ENCODE results near the gene AQP2.
A peak's percentile ranks its signal among the peaks of the same experiment; 100 is the strongest.

AQP2 gene

GRCh38 chr12:49966511-49967041 is 16.0 kb downstream of the AQP2 start:
- no peak overlapping the region for H3K27ac ChIP-seq (ENCODE audit: extremely low read depth, low read depth, low read length)
- POLR2A ChIA-PET: interaction anchor here (1.0 to 1.6 kb wide), 7 partner anchors 13 to 145 kb away, joined by 3 to 6 read pairs (median 4); partner anchors contain the start of genes BCDIN3D and COX14

DNA sequence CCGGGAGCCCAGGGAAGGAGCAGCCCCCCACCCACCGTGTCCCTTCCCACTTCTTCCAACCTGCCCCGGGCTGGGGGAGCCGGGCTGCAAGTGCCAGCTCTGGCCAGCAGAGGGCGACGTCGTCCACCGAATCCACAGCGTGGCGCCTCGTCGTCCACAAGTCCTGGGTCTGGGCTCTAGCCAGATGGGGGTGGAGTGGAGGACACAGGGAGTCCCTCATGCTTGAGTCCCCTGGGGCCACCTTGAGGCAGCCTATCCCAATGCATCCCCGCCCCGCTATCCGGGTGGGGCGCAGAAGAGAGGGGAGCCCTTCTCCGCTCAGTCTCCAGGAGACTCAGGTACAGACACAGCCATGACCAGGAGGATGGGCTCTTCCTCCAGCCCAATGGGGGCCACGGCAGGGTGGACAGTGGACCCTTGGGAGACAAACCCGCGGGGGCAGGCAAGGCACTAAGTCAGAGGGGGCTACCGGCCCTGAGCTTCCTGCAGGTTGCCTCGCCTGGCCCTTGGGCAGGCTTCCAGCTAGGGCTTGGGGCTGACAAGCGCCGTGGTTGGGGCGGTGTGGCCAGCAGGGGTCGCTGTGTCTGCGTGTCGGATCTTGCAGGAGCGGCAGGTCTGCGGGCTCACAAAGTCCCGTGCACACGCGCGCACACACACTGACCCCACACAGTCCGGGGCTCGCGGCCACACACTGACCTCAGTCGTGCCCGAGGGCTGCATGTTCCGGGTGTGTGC is 16.7 kb downstream of the AQP2 start:
- POLR2A ChIA-PET: interaction anchor here (0.7 to 1.5 kb wide), 8 partner anchors 22 to 226 kb away, joined by 3 to 6 read pairs (median 4); partner anchors contain the start of genes BCDIN3D, COX14 and TMBIM6
- CTCF ChIA-PET: interaction anchor here (0.5 to 7.1 kb wide), 78 partner anchors 9 to 1244 kb away, joined by 3 to 104 read pairs (median 5); partner anchors contain the start of genes AQP2, COX14 and RACGAP1
- peak overlapping the region; percentile 32; the same call in 1 of the 2 replicates for H3K27ac ChIP-seq (ENCODE audit: extremely low read depth, low read depth, low read length)
- no peaks in the 10 kb centered on the region for H3K36me3 ChIP-seq (ENCODE audit: control insufficient read depth in 2 of 2, insufficient read depth in 1 of 2, low read length in 2 of 2)
- peak overlapping the region; percentile 31 for H3K4me3 ChIP-seq (ENCODE audit: low read depth, low read length)
- no peaks in the 10 kb centered on the region for H3K9me3 ChIP-seq (ENCODE audit: control insufficient read depth, insufficient read depth, low read depth, low read length)
- H3K4me1 ChIP-seq (ENCODE audit: control insufficient read depth, insufficient read depth, low read length): no peaks in the 10 kb centered on the region
- TF ChIP-seq ZNF610 (tag by site-specific recombination; IDR thresholded peaks at IDR 0.05; ENCODE audit: borderline replicate concordance) (peak; percentile 98), ZNF560 (tag by site-specific recombination; IDR thresholded peaks at IDR 0.05; ENCODE audit: borderline replicate concordance) (no peak), OSR2 (tag by site-specific recombination; IDR thresholded peaks at IDR 0.05) (peak; percentile 66), ZNF658 (tag by site-specific recombination; IDR thresholded peaks at IDR 0.05) (no peak), ZNF37A (tag by site-specific recombination; IDR thresholded peaks at IDR 0.05) (no peak), KLF8 (tag by site-specific recombination; IDR thresholded peaks at IDR 0.05) (peak; percentile 74), ZNF747 (tag by site-specific recombination; IDR thresholded peaks at IDR 0.05) (no peak), ZNF660 (tag by site-specific recombination; IDR thresholded peaks at IDR 0.05) (no peak), ZNF623 (tag by site-specific recombination; IDR thresholded peaks at IDR 0.05) (0 out of 2 replicates have a peak, but pooled peaks have one; percentile 20), ZNF24 (tag by site-specific recombination; IDR thresholded peaks at IDR 0.05) (no peak; the same call in 1 of the 2 replicates), GLIS2 (tag by site-specific recombination; IDR thresholded peaks at IDR 0.05) (peak; percentile 95), ZFP69B (tag by site-specific recombination; IDR thresholded peaks at IDR 0.05) (peak; percentile 9), ZNF664 (tag by site-specific recombination; IDR thresholded peaks at IDR 0.05) (no peak), ZBTB48 (tag by site-specific recombination; IDR thresholded peaks at IDR 0.05) (peak; percentile 81; the same call in 1 of the 2 replicates), ZBTB17 (tag by site-specific recombination; IDR thresholded peaks at IDR 0.05) (peak; percentile 85), ZNF785 (tag by site-specific recombination; IDR thresholded peaks at IDR 0.05) (peak; percentile 92), WT1 (tag by site-specific recombination; IDR thresholded peaks at IDR 0.05) (peak; percentile 82), ZNF175 (tag by site-specific recombination; IDR thresholded peaks at IDR 0.05) (no peak), ZNF335 (tag by site-specific recombination; conservative IDR thresholded peaks at IDR 0.05) (peak; percentile 79), ZBTB8A (tag by site-specific recombination; IDR thresholded peaks at IDR 0.05) (peak; percentile 81), ZNF558 (tag by site-specific recombination; IDR thresholded peaks at IDR 0.05) (peak; percentile 65; the same call in 1 of the 2 replicates), ZSCAN4 (tag by site-specific recombination; IDR thresholded peaks at IDR 0.05) (peak; percentile 96), GLIS1 (tag by site-specific recombination; IDR thresholded peaks at IDR 0.05) (peak; percentile 81)
- TF ChIP-seq, protein P1, sequence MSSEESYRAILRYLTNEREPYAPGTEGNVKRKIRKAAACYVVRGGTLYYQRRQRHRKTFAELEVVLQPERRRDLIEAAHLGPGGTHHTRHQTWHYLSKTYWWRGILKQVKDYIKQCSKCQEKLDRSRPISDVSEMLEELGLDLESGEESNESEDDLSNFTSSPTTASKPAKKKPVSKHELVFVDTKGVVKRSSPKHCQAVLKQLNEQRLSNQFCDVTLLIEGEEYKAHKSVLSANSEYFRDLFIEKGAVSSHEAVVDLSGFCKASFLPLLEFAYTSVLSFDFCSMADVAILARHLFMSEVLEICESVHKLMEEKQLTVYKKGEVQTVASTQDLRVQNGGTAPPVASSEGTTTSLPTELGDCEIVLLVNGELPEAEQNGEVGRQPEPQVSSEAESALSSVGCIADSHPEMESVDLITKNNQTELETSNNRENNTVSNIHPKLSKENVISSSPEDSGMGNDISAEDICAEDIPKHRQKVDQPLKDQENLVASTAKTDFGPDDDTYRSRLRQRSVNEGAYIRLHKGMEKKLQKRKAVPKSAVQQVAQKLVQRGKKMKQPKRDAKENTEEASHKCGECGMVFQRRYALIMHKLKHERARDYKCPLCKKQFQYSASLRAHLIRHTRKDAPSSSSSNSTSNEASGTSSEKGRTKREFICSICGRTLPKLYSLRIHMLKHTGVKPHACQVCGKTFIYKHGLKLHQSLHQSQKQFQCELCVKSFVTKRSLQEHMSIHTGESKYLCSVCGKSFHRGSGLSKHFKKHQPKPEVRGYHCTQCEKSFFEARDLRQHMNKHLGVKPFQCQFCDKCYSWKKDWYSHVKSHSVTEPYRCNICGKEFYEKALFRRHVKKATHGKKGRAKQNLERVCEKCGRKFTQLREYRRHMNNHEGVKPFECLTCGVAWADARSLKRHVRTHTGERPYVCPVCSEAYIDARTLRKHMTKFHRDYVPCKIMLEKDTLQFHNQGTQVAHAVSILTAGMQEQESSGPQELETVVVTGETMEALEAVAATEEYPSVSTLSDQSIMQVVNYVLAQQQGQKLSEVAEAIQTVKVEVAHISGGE (tag by site-specific recombination; conservative IDR thresholded peaks at IDR 0.05; ENCODE audit: low read depth): 0 out of 2 replicates have a peak, but pooled peaks have one; percentile 22
- TF ChIP-seq, protein P2, sequence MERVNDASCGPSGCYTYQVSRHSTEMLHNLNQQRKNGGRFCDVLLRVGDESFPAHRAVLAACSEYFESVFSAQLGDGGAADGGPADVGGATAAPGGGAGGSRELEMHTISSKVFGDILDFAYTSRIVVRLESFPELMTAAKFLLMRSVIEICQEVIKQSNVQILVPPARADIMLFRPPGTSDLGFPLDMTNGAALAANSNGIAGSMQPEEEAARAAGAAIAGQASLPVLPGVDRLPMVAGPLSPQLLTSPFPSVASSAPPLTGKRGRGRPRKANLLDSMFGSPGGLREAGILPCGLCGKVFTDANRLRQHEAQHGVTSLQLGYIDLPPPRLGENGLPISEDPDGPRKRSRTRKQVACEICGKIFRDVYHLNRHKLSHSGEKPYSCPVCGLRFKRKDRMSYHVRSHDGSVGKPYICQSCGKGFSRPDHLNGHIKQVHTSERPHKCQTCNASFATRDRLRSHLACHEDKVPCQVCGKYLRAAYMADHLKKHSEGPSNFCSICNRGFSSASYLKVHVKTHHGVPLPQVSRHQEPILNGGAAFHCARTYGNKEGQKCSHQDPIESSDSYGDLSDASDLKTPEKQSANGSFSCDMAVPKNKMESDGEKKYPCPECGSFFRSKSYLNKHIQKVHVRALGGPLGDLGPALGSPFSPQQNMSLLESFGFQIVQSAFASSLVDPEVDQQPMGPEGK (tag by site-specific recombination; IDR thresholded peaks at IDR 0.05): peak; percentile 97
- TF ChIP-seq, protein P3, sequence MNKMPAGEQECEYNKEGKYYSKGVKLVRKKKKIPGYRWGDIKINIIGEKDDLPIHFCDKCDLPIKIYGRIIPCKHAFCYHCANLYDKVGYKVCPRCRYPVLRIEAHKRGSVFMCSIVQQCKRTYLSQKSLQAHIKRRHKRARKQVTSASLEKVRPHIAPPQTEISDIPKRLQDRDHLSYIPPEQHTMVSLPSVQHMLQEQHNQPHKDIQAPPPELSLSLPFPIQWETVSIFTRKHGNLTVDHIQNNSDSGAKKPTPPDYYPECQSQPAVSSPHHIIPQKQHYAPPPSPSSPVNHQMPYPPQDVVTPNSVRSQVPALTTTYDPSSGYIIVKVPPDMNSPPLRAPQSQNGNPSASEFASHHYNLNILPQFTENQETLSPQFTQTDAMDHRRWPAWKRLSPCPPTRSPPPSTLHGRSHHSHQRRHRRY (tag by site-specific recombination; IDR thresholded peaks at IDR 0.05): 0 out of 2 replicates have a peak, but pooled peaks have one; percentile 41

More at GRCh38 chr12:49966511-49967041, 16.0 kb downstream of the AQP2 start:
- no peak overlapping the region for H3K4me3 ChIP-seq (ENCODE audit: low read depth, low read length)
- no peaks in the 10 kb centered on the region for H3K36me3 ChIP-seq (ENCODE audit: control insufficient read depth in 2 of 2, insufficient read depth in 1 of 2, low read length in 2 of 2)
- no peaks in the 10 kb centered on the region for H3K4me1 ChIP-seq (ENCODE audit: control insufficient read depth, insufficient read depth, low read length)
- 0 out of 2 replicates have a peak, but pooled peaks have one; percentile 19 for TF ChIP-seq ZBTB7A (tag by site-specific recombination; IDR thresholded peaks at IDR 0.05; ENCODE audit: low read depth)
- no peak for TF ChIP-seq TCF7L2 (IDR thresholded peaks at IDR 0.05; ENCODE audit: borderline replicate concordance, low read depth, low read length)
- H3K9me3 ChIP-seq (ENCODE audit: control insufficient read depth, insufficient read depth, low read depth, low read length): no peaks in the 10 kb centered on the region
- CTCF ChIA-PET: interaction anchor here (0.6 to 7.1 kb wide), 66 partner anchors 8 to 538 kb away, joined by 3 to 104 read pairs (median 6); partner anchors contain the start of genes AQP2 and COX14
